CD1c-positive myeloid dendritic cell (primary cell): ENCODE measurements around the gene KCNT2.
"Not testable (repeated sequence)": the region's sequence is repeated elsewhere in the genome, so short reads cannot be mapped to it uniquely, and the experiment has no call there.

Experiments used
- DNase-seq: peaks from one replicate; pipeline ENCODE4 v3.0.0-alpha.2; 2016; ENCODE audit errors: extremely low spot score

Gene KCNT2

DNA sequence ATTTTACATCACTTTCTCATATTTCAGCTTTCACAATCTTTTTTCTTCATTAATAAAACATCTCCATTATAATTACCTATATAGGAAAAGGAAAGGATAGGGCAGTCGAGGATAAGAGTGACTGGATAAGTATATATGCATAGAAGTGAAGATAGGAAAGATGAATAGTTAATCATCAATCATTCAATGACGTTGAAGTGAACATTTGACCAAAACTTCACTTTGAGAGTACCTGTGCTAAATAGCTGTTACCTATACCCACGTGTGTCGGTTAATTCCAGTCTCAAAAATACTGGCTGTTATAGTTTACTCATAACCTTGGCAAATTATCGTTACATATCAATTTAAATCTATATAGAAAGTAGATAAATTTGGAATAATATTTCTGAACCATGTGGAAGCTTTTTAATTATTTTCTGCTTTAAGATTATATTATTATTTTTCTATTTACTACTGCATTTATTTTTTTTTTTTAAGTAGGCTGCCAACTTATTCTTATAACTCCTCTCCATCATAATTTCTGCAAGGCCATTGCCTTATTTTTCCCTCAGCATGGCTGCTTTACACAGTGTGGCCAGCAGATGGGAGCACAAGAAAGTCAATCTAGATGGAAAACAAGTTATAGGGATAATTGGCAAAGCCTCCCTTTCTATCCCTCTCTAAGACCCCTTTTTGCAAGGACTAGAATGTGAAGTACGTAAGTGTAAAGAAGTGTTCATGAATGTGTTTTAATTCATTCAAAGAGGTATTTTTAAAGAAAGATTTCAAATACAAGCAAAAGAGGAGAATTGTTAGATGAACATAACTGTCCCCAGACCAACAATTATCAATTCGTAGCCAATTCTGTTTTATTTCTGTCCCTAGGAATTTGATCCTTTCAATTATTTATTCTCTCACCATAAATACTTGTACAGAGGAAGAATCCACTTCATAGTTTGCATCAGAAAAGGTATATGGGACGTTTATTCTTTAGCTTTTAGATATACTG, 290.4 kb downstream of the KCNT2 start:
- no peak for DNase-seq

GRCh38 chr1:196312739-196313138, 295.5 kb downstream of the KCNT2 start:
- DNase-seq: no peak

DNA sequence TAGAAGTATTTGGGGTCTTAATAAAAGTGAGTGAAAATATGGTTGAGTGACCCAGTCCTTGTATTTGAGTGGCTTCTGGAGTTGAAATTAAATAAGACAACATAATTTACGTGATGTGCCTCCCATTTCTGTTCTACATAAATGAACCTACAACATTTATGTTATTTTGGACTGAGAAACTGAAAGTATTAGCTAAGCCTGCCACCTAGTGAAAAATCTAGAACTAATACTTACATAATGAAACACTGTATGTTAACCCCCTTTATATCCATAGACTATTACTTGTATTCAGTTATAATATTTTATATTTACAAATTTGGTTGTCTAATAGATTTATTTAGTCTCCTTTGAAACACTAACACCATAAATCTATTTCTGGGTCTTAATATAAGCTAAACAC, 298.9 kb downstream of the KCNT2 start:
- DNase-seq: no peak

DNA sequence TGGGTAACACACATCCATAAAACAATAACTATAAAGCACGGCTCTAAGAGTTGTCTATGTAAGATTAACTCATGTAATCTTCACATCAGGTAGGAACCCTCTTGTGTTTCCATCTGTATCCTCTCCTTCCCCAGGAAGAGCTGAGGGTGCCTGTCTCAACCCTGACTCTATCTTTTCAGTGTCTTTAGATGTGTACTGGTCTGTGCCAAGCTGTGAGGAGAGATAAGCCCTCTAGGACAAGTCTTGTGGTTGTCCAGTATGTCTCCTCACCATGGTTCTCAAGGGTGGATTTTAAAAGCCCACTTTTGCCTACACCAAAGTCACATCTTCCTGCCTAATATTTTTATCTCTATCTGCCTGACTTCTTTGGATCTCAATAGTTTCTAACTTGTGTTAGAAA, 300.1 kb downstream of the KCNT2 start:
- DNase-seq: no peak

DNA sequence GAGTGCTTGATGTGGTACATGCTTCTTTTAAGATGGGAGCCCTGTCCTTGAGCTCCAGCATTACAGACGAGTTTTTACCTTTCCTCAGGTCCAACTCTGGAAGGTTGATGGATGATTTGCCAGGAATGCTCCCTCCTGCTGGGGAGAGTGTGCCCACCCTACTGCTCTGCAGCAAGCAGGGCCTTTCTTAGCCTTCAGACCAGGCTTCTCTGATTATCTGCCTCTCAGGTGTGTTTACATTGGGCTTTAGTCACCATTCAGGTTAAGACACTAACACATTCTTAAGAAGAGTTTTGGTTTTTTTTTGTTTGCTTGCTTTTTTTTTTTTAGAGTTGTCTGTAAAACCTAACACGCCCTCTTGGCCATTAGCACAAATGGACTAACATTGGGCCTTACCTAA, 301.8 kb downstream of the KCNT2 start:
- no peak for DNase-seq

GRCh38 chr1:196305216-196305615, 303.0 kb downstream of the KCNT2 start:
- no peak for DNase-seq

DNA sequence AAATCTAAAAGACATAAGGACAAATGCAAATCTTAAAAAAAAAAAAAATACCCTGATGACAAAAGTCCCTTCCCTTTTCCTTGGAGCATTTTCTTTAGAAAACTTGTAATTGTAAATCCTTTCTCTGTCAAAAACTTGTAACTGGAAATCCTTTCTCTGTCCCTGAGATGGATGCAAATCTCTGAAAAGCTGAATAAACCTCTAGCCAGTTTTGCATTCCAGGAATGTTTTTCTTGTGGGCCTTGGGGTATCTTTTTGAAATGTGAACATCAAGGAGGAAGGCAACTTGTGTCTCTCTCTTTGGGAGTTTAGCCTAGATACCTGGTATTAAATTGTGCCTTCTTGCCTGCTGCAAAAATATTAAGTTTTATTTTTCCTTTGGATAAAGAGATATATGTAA, 305.3 kb downstream of the KCNT2 start:
- DNase-seq: no peak

GRCh38 chr1:196302420-196302819, 305.8 kb downstream of the KCNT2 start:
- DNase-seq: no peak

DNA sequence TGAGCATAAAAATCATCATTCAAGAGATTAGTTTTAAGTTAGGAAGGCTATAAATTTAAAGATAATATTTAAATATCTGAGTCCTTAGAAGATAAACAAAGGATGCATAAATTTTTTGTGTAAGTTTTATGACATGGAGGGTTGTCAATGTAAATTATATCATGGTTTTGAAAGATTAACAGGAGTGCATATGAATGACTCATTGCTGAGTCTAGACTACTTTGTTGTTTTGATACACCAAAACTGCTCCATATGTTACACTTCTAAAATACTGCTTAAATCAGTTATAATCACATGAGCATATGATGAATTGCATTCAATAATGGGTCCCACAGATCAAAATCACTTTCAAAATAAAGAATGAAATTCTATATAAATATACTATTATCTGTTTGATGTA, 312.5 kb downstream of the KCNT2 start:
- DNase-seq: no peak

DNA sequence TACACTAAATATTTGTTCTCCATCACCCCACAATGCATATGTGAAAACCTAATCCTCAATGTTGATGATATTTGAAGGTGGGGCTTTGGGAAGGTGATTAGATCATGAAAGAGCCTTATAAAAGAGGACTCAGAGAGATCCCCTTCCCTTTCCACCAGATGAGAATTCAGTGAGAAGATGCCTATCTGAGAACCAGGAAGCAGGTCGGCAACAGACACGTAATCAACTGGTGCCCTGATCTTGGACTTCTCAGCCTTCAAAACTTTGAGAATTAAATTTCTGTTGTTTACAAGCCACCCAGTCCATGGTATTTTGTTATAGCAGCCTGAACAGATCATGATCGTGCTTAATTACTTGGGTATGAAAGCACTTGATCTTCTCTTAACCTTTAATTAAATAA, 329.4 kb downstream of the KCNT2 start:
- DNase-seq: no peak

- no peak for DNase-seq
Observed at GRCh38 chr1:196277860-196278259, 330.4 kb downstream of the KCNT2 start.

DNA sequence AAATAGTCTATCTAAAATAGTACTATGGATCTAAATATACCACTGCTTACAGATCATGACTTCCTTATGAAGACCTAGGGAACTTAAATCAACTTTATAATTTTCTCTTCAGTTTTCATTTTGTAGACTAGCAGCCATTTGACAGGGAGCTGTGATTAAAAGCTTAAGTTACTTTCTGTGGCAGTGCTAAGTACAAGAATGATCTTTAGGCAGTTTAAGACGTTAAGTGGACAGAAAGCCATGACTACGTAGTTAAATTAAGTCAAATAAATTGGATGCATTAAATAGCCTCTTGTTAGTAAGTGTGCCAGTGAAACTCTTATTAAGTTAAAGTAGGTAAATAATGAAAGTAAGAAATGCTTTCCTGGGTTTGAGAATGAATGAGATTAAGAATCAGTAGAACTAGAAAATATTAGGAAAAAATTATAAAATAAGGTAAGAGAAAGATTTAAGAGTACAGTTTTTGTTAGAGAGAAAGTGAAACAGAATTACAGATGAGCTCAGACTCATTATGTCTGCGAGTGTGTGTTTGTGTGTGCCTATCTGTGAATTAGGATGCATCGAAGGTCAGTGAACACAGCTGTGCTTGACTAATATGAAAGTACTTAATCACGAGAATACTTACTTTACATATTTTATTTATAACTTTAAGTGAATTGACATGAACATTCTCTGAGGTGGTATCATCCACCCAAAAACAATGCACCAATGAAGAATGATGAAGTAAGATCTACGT, 336.9 kb downstream of the KCNT2 start:
- no peak for DNase-seq

DNA sequence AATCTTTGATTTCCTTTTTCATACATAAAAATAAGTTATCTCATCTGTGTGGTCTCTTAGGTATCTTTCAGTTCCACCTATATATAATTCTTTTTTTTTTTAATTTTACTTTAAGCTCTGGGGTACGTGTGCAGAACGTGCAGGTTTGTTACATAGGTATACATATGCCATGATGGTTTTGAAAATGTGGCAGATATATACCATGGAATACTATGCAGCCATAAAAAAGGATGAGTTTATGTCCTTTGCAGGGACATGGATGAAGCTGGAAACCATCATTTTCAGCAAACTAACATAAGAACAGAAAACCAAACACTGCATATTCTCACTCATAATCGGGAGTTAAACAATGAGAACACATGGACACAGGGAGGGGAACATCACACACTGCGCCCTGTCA, 345.2 kb downstream of the KCNT2 start:
- not testable (repeated sequence) for DNase-seq

DNA sequence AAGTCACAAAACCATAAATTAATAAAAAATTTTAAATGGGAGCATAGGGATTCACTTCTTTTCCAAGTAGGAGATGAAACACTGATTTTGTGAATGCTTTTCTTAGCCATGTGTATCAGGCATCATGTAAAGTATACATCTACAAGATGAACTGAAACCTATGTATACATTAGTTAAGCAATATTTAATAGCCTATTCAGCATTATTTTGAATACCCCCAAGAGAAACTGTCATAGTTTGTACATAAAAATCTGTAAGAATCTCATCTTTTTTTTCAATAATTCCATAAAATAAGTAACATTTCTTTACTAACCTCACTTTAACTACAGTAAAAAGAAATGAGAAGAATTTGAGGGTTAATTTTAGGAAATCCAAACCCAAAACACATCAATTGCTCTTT, 348.0 kb downstream of the KCNT2 start:
- DNase-seq: no peak

- DNase-seq: no peak
Observed at GRCh38 chr1:196259316-196259715, 348.9 kb downstream of the KCNT2 start.

DNA sequence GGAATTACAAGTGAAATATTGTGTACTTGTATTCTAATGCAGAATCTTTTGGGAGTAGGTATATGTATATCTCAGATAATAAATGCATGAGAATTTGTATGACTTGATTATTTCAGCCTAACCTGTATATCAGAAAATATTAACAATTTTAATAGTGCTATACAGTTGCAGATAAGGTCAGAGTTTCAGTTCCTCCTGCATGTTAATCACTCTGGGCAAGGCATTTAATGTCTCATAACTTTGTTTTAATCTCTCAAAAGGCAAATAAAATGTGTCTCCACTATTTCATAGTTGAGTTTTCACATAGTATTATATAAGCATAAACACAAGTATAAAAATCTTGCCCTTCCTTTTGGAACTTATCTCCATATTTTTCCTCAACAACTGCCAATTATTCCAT, 352.5 kb downstream of the KCNT2 start:
- no peak for DNase-seq

DNA sequence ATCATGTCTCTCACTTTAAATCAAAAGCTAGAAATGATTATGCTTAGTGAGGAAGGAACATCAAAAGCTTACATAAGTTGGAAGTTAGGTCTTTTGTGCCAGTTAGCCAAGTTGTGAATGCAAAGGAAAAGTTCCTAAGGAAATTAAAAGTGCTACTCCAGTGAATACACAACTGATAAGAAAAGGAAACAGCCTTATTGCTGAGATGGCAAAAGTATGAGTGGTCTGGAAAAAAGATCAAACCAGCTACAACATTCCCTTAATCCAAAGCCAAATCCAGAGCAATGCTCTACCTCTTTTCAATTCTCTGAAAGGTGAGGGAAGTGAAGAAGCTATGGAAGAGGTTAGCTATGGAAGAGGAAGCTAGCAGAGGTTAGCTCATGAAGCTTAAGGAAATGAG, 378.7 kb downstream of the KCNT2 start:
- no peak for DNase-seq

DNA sequence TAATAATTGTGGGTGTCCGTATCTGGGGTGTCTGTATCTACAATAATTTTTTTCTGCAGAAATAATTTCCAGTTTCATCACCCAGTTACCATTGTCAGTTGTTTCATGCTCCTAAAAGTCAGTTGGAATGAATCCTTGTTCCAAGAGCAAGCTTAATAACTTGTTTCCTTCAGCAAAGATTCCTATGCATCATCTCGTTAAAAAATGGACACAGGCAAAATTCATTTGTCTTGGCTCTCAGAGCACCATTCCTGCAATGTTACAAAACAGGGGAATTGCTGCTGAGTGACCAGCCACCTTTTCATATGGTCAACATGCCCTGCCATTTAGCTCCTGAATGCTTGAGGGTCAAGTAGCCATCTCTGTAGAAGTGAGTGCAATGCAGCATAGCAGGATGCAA, 393.4 kb downstream of the KCNT2 start:
- no peak for DNase-seq

DNA sequence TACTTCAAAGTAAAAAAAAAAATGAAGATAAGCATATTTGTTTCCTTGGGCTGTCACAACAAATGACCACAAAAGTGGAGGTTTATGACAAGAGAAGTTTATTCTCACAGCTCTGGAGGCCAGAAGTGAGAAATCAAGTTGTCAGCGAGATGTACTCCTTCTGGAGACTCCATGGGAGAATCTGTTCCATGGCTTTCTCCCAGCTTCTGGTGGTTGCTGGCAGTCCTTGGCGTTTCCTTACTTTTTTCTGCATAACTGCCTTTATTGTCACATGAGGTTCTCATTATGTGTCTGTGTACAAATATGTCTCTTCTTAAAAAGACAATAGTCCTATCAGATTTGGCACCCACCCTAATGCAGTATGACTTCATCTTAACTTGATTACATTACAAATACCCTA, 398.3 kb downstream of the KCNT2 start:
- no peak for DNase-seq

DNA sequence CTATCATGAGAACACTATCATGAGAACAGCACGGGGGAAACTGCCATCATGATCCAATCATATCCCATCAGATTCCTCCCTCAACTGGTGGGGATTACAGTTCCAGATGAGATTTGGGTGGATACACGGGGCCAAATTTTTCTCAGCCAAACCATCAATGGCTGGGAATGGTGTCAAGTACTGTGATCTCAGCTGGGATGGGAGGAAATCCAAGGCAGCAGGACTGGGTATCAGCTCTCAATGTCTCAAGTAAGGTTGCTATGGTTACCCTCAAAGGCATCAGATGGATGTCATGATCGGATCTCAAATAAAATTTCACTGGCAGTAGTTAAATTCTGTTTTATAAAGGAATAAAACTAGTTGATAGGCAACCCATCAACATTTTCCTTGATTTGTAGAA, 399.0 kb downstream of the KCNT2 start:
- DNase-seq: no peak

GRCh38 chr1:196207612-196208217, 400.5 kb downstream of the KCNT2 start:
- DNase-seq: no peak

GRCh38 chr1:196205882-196206281, 402.4 kb downstream of the KCNT2 start:
- DNase-seq: no peak

DNA sequence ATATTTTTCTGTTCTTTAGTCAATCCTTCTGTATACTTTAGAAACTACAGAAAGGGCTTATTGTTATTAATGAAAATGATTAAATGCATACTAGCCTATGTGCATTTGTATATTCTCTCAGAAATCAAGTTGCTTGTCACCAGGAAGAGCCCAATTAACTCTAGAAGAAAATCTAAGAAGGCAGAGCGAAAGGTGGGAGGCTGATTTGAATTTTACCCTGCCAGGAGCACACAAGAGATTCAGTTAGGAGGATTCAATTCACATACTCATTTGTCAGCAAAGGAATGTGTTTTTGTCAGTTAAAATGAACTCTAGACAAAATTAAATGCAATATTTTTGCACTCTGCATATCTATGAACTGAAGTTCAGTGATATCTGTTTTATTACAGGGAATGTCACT, 411.8 kb downstream of the KCNT2 start:
- no peak for DNase-seq
